HG02938 (cell line): ENCODE results near the gene TLE5.
"Not testable (repeated sequence)": the region's sequence is repeated elsewhere in the genome, so short reads cannot be mapped to it uniquely, and the experiment has no call there.

ENCODE experiments used
- ATAC-seq: cut with Tn5 transposase; IDR thresholded peaks from one replicate; pipeline ENCODE4 v1.9.1; 2021; ENCODE audit warnings: mild to moderate bottlenecking, moderate library complexity; ENCODE audit not compliant: unreplicated experiment

TLE5 gene

GRCh38 chr19:3061182-3062161 is 823 bp downstream of the TLE5 start:
- no peak for ATAC-seq

- ATAC-seq = no peak
Measured at GRCh38 chr19:3060857-3061181, 1.5 kb downstream of the TLE5 start.

GRCh38 chr19:3059653-3060052 is 2.6 kb downstream of the TLE5 start:
- ATAC-seq = no peak

GRCh38 chr19:3058821-3059314 is 3.4 kb downstream of the TLE5 start:
- ATAC-seq = no peak

GRCh38 chr19:3058009-3058820 is 4.1 kb downstream of the TLE5 start:
- ATAC-seq = no peak

GRCh38 chr19:3057275-3057714 is 5.0 kb downstream of the TLE5 start:
- ATAC-seq = no peak

GRCh38 chr19:3056417-3057088 is 5.7 kb downstream of the TLE5 start:
- no peak for ATAC-seq

GRCh38 chr19:3055741-3056416 is 6.4 kb downstream of the TLE5 start:
- no peak for ATAC-seq

GRCh38 chr19:3054972-3055740 is 7.1 kb downstream of the TLE5 start:
- no peak for ATAC-seq

- ATAC-seq = no peak
Measured at GRCh38 chr19:3054265-3054971, 7.9 kb downstream of the TLE5 start.

- no peak for ATAC-seq
Measured at GRCh38 chr19:3053780-3054179, 8.5 kb downstream of the TLE5 start.

- no peak for ATAC-seq
Measured at GRCh38 chr19:3053218-3053621, 9.1 kb downstream of the TLE5 start.

- not testable (repeated sequence) for ATAC-seq
Measured at GRCh38 chr19:3050016-3050415, 12.3 kb downstream of the TLE5 start.

- ATAC-seq = no peak
Measured at GRCh38 chr19:3049089-3049488, 13.2 kb downstream of the TLE5 start.

- no peak for ATAC-seq
Measured at GRCh38 chr19:3048190-3048533, 14.1 kb downstream of the TLE5 start.

- no peak for ATAC-seq
Measured at GRCh38 chr19:3047496-3048189, 14.7 kb downstream of the TLE5 start.

- no peak for ATAC-seq
Measured at GRCh38 chr19:3046698-3047495, 15.4 kb downstream of the TLE5 start.
